GM13976 (cell line): ENCODE data around the gene AGPS.
"Not testable (repeated sequence)": the region's sequence is repeated elsewhere in the genome, so short reads cannot be mapped to it uniquely, and the experiment has no call there.

ENCODE experiments used
- DNase-seq: peaks from one replicate; pipeline ENCODE4 v3.0.0; 2012; ENCODE audit warnings: low spot score
- CTCF ChIP-seq: IDR thresholded peaks from 2 replicates; pipeline ENCODE4 v1.5.1; 2012; ENCODE audit warnings: borderline replicate concordance, mild to moderate bottlenecking; ENCODE audit not compliant: insufficient read depth; ENCODE audit errors: extremely low read depth, missing control alignments, control extremely low read depth
- in situ Hi-C: fragments of 300-500 bp; cut with MboI; formaldehyde crosslinking; loops from one replicate; pipeline ENCODE4 v1.12.0; 2022; ENCODE audit warnings: low sequenced_read_pairs, mixed read lengths, inconsistent platforms; ENCODE audit not compliant: unreplicated experiment

Gene AGPS

GRCh38 chr2:177449159-177449558 lies 56.6 kb downstream of the AGPS start:
- in situ Hi-C loops, result no loop called here
- no peak for DNase-seq
- TF ChIP-seq CTCF, result no peak

- TF ChIP-seq CTCF, result no peak
- in situ Hi-C loops, result no loop called here
- DNase-seq, result no peak
Observed at GRCh38 chr2:177455187-177455586, 62.6 kb downstream of the AGPS start.

- DNase-seq, in situ Hi-C loops: not testable (repeated sequence)
Observed at GRCh38 chr2:177459756-177460155, 67.2 kb downstream of the AGPS start.

- in situ Hi-C loops, result no loop called here
- TF ChIP-seq CTCF, result no peak
- no peak for DNase-seq
Observed at GRCh38 chr2:177460973-177461585, 68.5 kb downstream of the AGPS start.

- TF ChIP-seq CTCF, result no peak
- in situ Hi-C loops, result no loop called here
- DNase-seq, result no peak
Observed at GRCh38 chr2:177464549-177464948, 72.0 kb downstream of the AGPS start.

- no peak for TF ChIP-seq CTCF
- in situ Hi-C loops, result no loop called here
- no peak for DNase-seq
Observed at GRCh38 chr2:177465400-177466138, 73.0 kb downstream of the AGPS start.
